HCT116 (cell line): Measurements from ENCODE around the gene HIP1. TPM values are rescaled to one million over a fixed set of nuclear protein-coding genes. Genes with fewer than 3 reads are reported as not detected.

Source experiments
- ATAC-seq: fragments of 200-7000 bp; cut with Tn5 transposase; 2 replicates; pipeline ENCODE4 v1.9.1; 2020; ENCODE audit warnings: mild to moderate bottlenecking, moderate library complexity
- BruUV-seq: library from RNA; stranded (reverse); fragments of 400-500 nt; replicated peaks from 2 replicates; lab custom pipeline; 2021; lab: Mats Ljungman, UMichigan
- CTCF ChIA-PET: fragments of 300-600 bp; sonication (Branson Sonifier 250); formaldehyde crosslinking; loops from one replicate; lab custom pipeline; 2021; ENCODE audit warnings: antibody characterized with exemption; lab: Charles Lee
- POLR2A ChIA-PET: fragments of 300-600, 350-600 bp; sonication (Branson Sonifier 250); formaldehyde crosslinking; loops from one replicate; lab custom pipeline; 2021; ENCODE audit warnings: antibody characterized with exemption; lab: Charles Lee
- RAD21 ChIA-PET, 2 experiments: fragments of 300-600 bp; sonication (Branson Sonifier 250); formaldehyde crosslinking; loops; one replicate each; lab custom pipeline; 2023; ENCODE audit warnings: low total read pairs in 2 of 2; ENCODE audit not compliant: uncharacterized antibody in 2 of 2, unreplicated experiment in 2 of 2, low non-redundant PET in 1 of 2; lab: Charles Lee
- DNase-seq: peaks from one replicate; pipeline ENCODE4 v3.0.0-alpha.2; 2010; ENCODE audit warnings: low read depth, low spot score
- H2AFZ ChIP-seq: fragments of 200-600 bp; shearing (Covaris generic), sonication (generic); 2 replicates; pipeline ENCODE4 v1.6.1; 2017; ENCODE audit warnings: low read depth, mixed run types, mixed read lengths, antibody characterized with exemption, low read length; ENCODE audit not compliant: poor library complexity, severe bottlenecking
- H3K27ac ChIP-seq: 2 replicates; pipeline ENCODE4 v1.5.1; 2012; ENCODE audit warnings: low read depth, low read length
- H3K27me3 ChIP-seq: fragments of 200-600 bp; sonication (generic); 2 replicates; pipeline ENCODE4 v1.6.1; 2016; ENCODE audit warnings: mixed run types, low read length, mixed read lengths; ENCODE audit not compliant: insufficient read depth
- H3K36me3 ChIP-seq, 2 experiments: fragments of 200-500 bp in 1 of 2; fragments of 200-600 bp in 1 of 2; sonication (Bioruptor generic) in 1 of 2; sonication (generic) in 1 of 2; 2 replicates each; pipeline versions ENCODE4 v1.5.1 to v1.6.1; 2014 to 2016; ENCODE audit warnings: low read length in 2 of 2, inconsistent platforms in 1 of 2, mixed read lengths in 1 of 2, mixed run types in 1 of 2; ENCODE audit not compliant: insufficient read depth in 2 of 2, control insufficient read depth in 1 of 2
- H3K4me1 ChIP-seq, 2 experiments: fragments of 200-600 bp in 1 of 2; sonication (generic) in 1 of 2; 2 replicates each; pipeline versions ENCODE4 v1.5.1 to v1.6.1; 2012 to 2017; ENCODE audit warnings: low read length in 2 of 2, inconsistent platforms in 1 of 2, mild to moderate bottlenecking in 1 of 2, mixed read lengths in 1 of 2, mixed run types in 1 of 2, moderate library complexity in 1 of 2; ENCODE audit not compliant: insufficient read depth in 2 of 2, control insufficient read depth in 1 of 2
- H3K4me2 ChIP-seq: fragments of 200-600 bp; sonication (generic); 2 replicates; pipeline ENCODE4 v1.6.1; 2017; ENCODE audit warnings: mixed run types, low read length, mixed read lengths
- H3K4me3 ChIP-seq, 2 experiments: fragments of 200-600 bp in 1 of 2; sonication (generic) in 1 of 2; replicated peaks in 1 of 2; 2 replicates each; pipeline ENCODE4 v1.5.1; 2011 to 2016; ENCODE audit warnings: low read length in 2 of 2, control low read depth in 1 of 2, low read depth in 1 of 2, mild to moderate bottlenecking in 1 of 2, mixed read lengths in 1 of 2, mixed run types in 1 of 2
- H3K79me2 ChIP-seq: fragments of 200-600 bp; sonication (generic); 2 replicates; pipeline ENCODE4 v1.6.1; 2017; ENCODE audit warnings: mild to moderate bottlenecking, mixed run types, low read length, moderate library complexity, mixed read lengths; ENCODE audit not compliant: insufficient read depth
- H3K9ac ChIP-seq: fragments of 200-600 bp; sonication (generic); 2 replicates; pipeline ENCODE4 v1.6.1; 2016; ENCODE audit warnings: low read length, mixed read lengths
- H3K9me2 ChIP-seq: fragments of 200-600 bp; sonication (generic), shearing (Covaris generic); 2 replicates; pipeline ENCODE4 v1.6.1; 2017; ENCODE audit warnings: mixed run types, mild to moderate bottlenecking, moderate library complexity; ENCODE audit not compliant: insufficient read depth
- H3K9me3 ChIP-seq, 2 experiments: fragments of 200-500 bp in 1 of 2; fragments of 200-600 bp in 1 of 2; sonication (Bioruptor generic) in 1 of 2; sonication (generic) in 1 of 2; 2 replicates each; pipeline ENCODE4 v1.6.1; 2014 to 2017; ENCODE audit warnings: low read length in 2 of 2, mixed read lengths in 2 of 2, inconsistent platforms in 1 of 2, low read depth in 1 of 2, mild to moderate bottlenecking in 1 of 2, mixed run types in 1 of 2, moderate library complexity in 1 of 2; ENCODE audit not compliant: control insufficient read depth in 1 of 2, insufficient read depth in 1 of 2
- H4K20me1 ChIP-seq: fragments of 200-600 bp; sonication (generic), shearing (Covaris generic); 2 replicates; pipeline ENCODE4 v1.6.1; 2017; ENCODE audit warnings: mixed run types, mild to moderate bottlenecking, moderate library complexity; ENCODE audit not compliant: insufficient read depth
- CBX3 ChIP-seq: IDR thresholded peaks from 2 replicates; pipeline ENCODE4 v1.6.1; 2012; ENCODE audit warnings: low read depth
- CEBPB ChIP-seq: IDR thresholded peaks from 2 replicates; pipeline ENCODE4 v1.6.1; 2012; ENCODE audit warnings: low read depth
- EGR1 ChIP-seq: IDR thresholded peaks from 2 replicates; pipeline ENCODE4 v1.6.1; 2012; ENCODE audit warnings: low read depth
- ELF1 ChIP-seq: IDR thresholded peaks from 2 replicates; pipeline ENCODE4 v1.6.1; 2012; ENCODE audit warnings: low read depth, borderline replicate concordance
- FOSL1 ChIP-seq: IDR thresholded peaks from 2 replicates; pipeline ENCODE4 v1.6.1; 2012; ENCODE audit warnings: low read depth
- JUND ChIP-seq: IDR thresholded peaks from 2 replicates; pipeline ENCODE4 v1.6.1; 2012
- POLR2A ChIP-seq: IDR thresholded peaks from 2 replicates; pipeline ENCODE4 v1.7.0; 2011; ENCODE audit warnings: borderline replicate concordance; ENCODE audit not compliant: insufficient read depth, insufficient read length; ENCODE audit errors: extremely low read depth
- POLR2AphosphoS5 ChIP-seq: IDR thresholded peaks from 2 replicates; pipeline ENCODE4 v1.6.1; 2011; ENCODE audit warnings: mild to moderate bottlenecking, low read depth, low read length, moderate library complexity
- RAD21 ChIP-seq: IDR thresholded peaks from 2 replicates; pipeline ENCODE4 v1.6.1; 2012; ENCODE audit warnings: low read depth, mild to moderate bottlenecking
- SIN3A ChIP-seq: IDR thresholded peaks from 2 replicates; pipeline ENCODE4 v1.6.1; 2012; ENCODE audit warnings: low read depth
- YY1 ChIP-seq: IDR thresholded peaks from 2 replicates; pipeline ENCODE4 v1.6.1; 2011; ENCODE audit warnings: low read length, low read depth, moderate library complexity, mild to moderate bottlenecking; ENCODE audit not compliant: insufficient replicate concordance; ENCODE audit errors: extremely low read depth
- ZFX ChIP-seq: fragments of 450-650 bp; IDR thresholded peaks from 2 replicates; pipeline ENCODE4 v1.6.1; 2017
- intact Hi-C: fragments of 100-400 bp; cut with micrococcal nuclease; formaldehyde crosslinking; loops from 2 replicates; pipeline ENCODE4 v1.10.0; 2022
- total RNA-seq: library from RNA; stranded (reverse); gene quantifications from one replicate; pipeline ENCODE4 v1.2.1, GENCODE V29; 2021; ENCODE audit not compliant: unreplicated experiment

Gene HIP1
- total RNA-seq, 1 experiment from 2014 or later, result 22.1 TPM

GRCh38 chr7:75688200-75689136, 50.3 kb downstream of the HIP1 start:
- POLR2A ChIA-PET, result no interaction called here
- Histone ChIP-seq H3K4me2 (no peak overlapping the region), H3K79me2 (no peaks in the 10 kb centered on the region), H3K36me3 (no peaks in the 10 kb centered on the region), H2AFZ (no peak overlapping the region), H3K27me3 (no peaks in the 10 kb centered on the region), H4K20me1 (no peaks in the 10 kb centered on the region), H3K9me3 (no peaks in the 10 kb centered on the region), H3K27ac (no peak overlapping the region), H3K9me2 (no peaks in the 10 kb centered on the region), H3K4me1 (peaks cover 4 to 12% of the 10 kb centered on the region in 2 experiments; a peak in 3 of 4 replicates), H3K4me3 (no peak overlapping the region), H3K9ac (no peak overlapping the region)
- CTCF ChIA-PET, result no interaction called here
- ATAC-seq (no peak), DNase-seq (no peak)
- no peak for TF ChIP-seq SIN3A
- no peak for TF ChIP-seq ZFX
- no peak for TF ChIP-seq RAD21
- TF ChIP-seq ELF1, result no peak
- no peak for TF ChIP-seq CEBPB
- TF ChIP-seq JUND, result no peak
- no peak for TF ChIP-seq YY1
- TF ChIP-seq FOSL1, result no peak
- TF ChIP-seq POLR2AphosphoS5, result no peak
- TF ChIP-seq POLR2A, result no peak
- no peak for TF ChIP-seq CBX3
- TF ChIP-seq EGR1, result no peak
- BruUV-seq, result no TSS peak
- RAD21 ChIA-PET, result interaction anchor here in 1 of 2 experiments (0.7 kb wide), 1 partner anchor 263 kb away, joined by 8 read pairs; no protein-coding TSS in a partner anchor
- intact Hi-C loops, result no loop called here
